ENCODE measurements around the gene WDR76.

WDR76 gene

GRCh38 chr15:43889042-43889441 is 62.2 kb downstream of the WDR76 start:
- Histone ChIP-seq H3K9ac (no peak overlapping the region), H3K4me1 (ENCODE audit: low read depth, poor library complexity, severe bottlenecking) (no peaks in the 10 kb centered on the region), H2AFZ (ENCODE audit: low read depth) (no peak overlapping the region), H3K27ac (no peak overlapping the region), H3K27me3 (ENCODE audit: insufficient read depth, low read depth) (no peaks in the 10 kb centered on the region), H3K79me2 (ENCODE audit: insufficient read depth, low read depth) (no peaks in the 10 kb centered on the region), H4K20me1 (ENCODE audit: insufficient read depth) (no peaks in the 10 kb centered on the region), H3K4me3 (IDR thresholded peaks at IDR 0.05; ENCODE audit: insufficient read depth, low read depth, low read length) (no peak overlapping the region), H3K36me3 (ENCODE audit: insufficient read depth) (no peaks in the 10 kb centered on the region), H3K4me2 (no peak overlapping the region)
- no peak for TF ChIP-seq CTCF (conservative IDR thresholded peaks at IDR 0.05; ENCODE audit: low read depth, low read length)

- no peak overlapping the region for H2AFZ ChIP-seq (ENCODE audit: low read depth)
- no peak overlapping the region for H3K27ac ChIP-seq
- H3K79me2 ChIP-seq (ENCODE audit: insufficient read depth, low read depth) = no peaks in the 10 kb centered on the region
- no peaks in the 10 kb centered on the region for H3K36me3 ChIP-seq (ENCODE audit: insufficient read depth)
- no peaks in the 10 kb centered on the region for H4K20me1 ChIP-seq (ENCODE audit: insufficient read depth)
- no peak overlapping the region for H3K4me3 ChIP-seq (IDR thresholded peaks at IDR 0.05; ENCODE audit: insufficient read depth, low read depth, low read length)
- H3K27me3 ChIP-seq (ENCODE audit: insufficient read depth, low read depth) = no peaks in the 10 kb centered on the region
- H3K4me2 ChIP-seq = no peak overlapping the region
- H3K4me1 ChIP-seq (ENCODE audit: low read depth, poor library complexity, severe bottlenecking) = no peaks in the 10 kb centered on the region
- TF ChIP-seq CTCF (conservative IDR thresholded peaks at IDR 0.05; ENCODE audit: low read depth, low read length) = no peak
- H3K9ac ChIP-seq = no peak overlapping the region
Measured at GRCh38 chr15:43893956-43894355, 67.2 kb downstream of the WDR76 start.

GRCh38 chr15:43895586-43895985 is 68.8 kb downstream of the WDR76 start:
- no peaks in the 10 kb centered on the region for H4K20me1 ChIP-seq (ENCODE audit: insufficient read depth)
- no peak for TF ChIP-seq CTCF (conservative IDR thresholded peaks at IDR 0.05; ENCODE audit: low read depth, low read length)
- no peaks in the 10 kb centered on the region for H3K4me1 ChIP-seq (ENCODE audit: low read depth, poor library complexity, severe bottlenecking)
- H3K36me3 ChIP-seq (ENCODE audit: insufficient read depth) = no peaks in the 10 kb centered on the region
- H3K4me3 ChIP-seq (IDR thresholded peaks at IDR 0.05; ENCODE audit: insufficient read depth, low read depth, low read length) = no peak overlapping the region
- H3K79me2 ChIP-seq (ENCODE audit: insufficient read depth, low read depth) = no peaks in the 10 kb centered on the region
- no peaks in the 10 kb centered on the region for H3K27me3 ChIP-seq (ENCODE audit: insufficient read depth, low read depth)
- H2AFZ ChIP-seq (ENCODE audit: low read depth) = no peak overlapping the region
- H3K4me2 ChIP-seq = no peak overlapping the region
- H3K9ac ChIP-seq = no peak overlapping the region
- H3K27ac ChIP-seq = no peak overlapping the region

- no peak for TF ChIP-seq CTCF (conservative IDR thresholded peaks at IDR 0.05; ENCODE audit: low read depth, low read length)
- Histone ChIP-seq H3K36me3 (ENCODE audit: insufficient read depth) (no peaks in the 10 kb centered on the region), H3K9ac (no peak overlapping the region), H3K79me2 (ENCODE audit: insufficient read depth, low read depth) (no peaks in the 10 kb centered on the region), H3K27me3 (ENCODE audit: insufficient read depth, low read depth) (no peaks in the 10 kb centered on the region), H3K4me3 (IDR thresholded peaks at IDR 0.05; ENCODE audit: insufficient read depth, low read depth, low read length) (no peak overlapping the region), H4K20me1 (ENCODE audit: insufficient read depth) (no peaks in the 10 kb centered on the region), H3K4me1 (ENCODE audit: low read depth, poor library complexity, severe bottlenecking) (no peaks in the 10 kb centered on the region), H3K27ac (no peak overlapping the region), H2AFZ (ENCODE audit: low read depth) (no peak overlapping the region), H3K4me2 (no peak overlapping the region)
Measured at GRCh38 chr15:43896543-43896942, 69.7 kb downstream of the WDR76 start.

GRCh38 chr15:43898891-43899290 is 72.1 kb downstream of the WDR76 start:
- no peak overlapping the region for H2AFZ ChIP-seq (ENCODE audit: low read depth)
- H3K27ac ChIP-seq = no peak overlapping the region

More at GRCh38 chr15:43898891-43899290, 72.1 kb downstream of the WDR76 start:
- no peak overlapping the region for H3K4me2 ChIP-seq
- peaks cover 4% of the 10 kb centered on the region for H3K4me1 ChIP-seq (ENCODE audit: low read depth, poor library complexity, severe bottlenecking)
- no peaks in the 10 kb centered on the region for H3K36me3 ChIP-seq (ENCODE audit: insufficient read depth)
- H3K9ac ChIP-seq = no peak overlapping the region
- no peaks in the 10 kb centered on the region for H4K20me1 ChIP-seq (ENCODE audit: insufficient read depth)
- no peak overlapping the region for H3K4me3 ChIP-seq (IDR thresholded peaks at IDR 0.05; ENCODE audit: insufficient read depth, low read depth, low read length)
- no peak for TF ChIP-seq CTCF (conservative IDR thresholded peaks at IDR 0.05; ENCODE audit: low read depth, low read length)
- H3K27me3 ChIP-seq (ENCODE audit: insufficient read depth, low read depth) = no peaks in the 10 kb centered on the region
- H3K79me2 ChIP-seq (ENCODE audit: insufficient read depth, low read depth) = no peaks in the 10 kb centered on the region
